Neural cell (in vitro differentiated cells): ENCODE results near the gene FBXL20. TPM values are rescaled to one million over a fixed set of nuclear protein-coding genes. Genes with fewer than 3 reads are reported as not detected.

Experiments
- H2AFZ ChIP-seq: fragments of 200-600, 300-800 bp; sonication (generic), shearing (Covaris generic); 2 replicates; pipeline ENCODE4 v1.6.0; 2014; ENCODE audit warnings: low read depth, mild to moderate bottlenecking, antibody characterized with exemption, low read length, moderate library complexity
- H3F3A ChIP-seq: fragments of 200-600 bp; shearing (Covaris generic); 2 replicates; pipeline ENCODE4 v1.6.1; 2016; ENCODE audit warnings: mild to moderate bottlenecking, moderate library complexity, mixed read lengths, antibody characterized with exemption, low read length; ENCODE audit not compliant: insufficient read depth, poor library complexity, severe bottlenecking
- H3K27ac ChIP-seq: fragments of 200-600, 300-800 bp; sonication (generic), shearing (Covaris generic); 2 replicates; pipeline ENCODE4 v1.5.1; 2014; ENCODE audit warnings: mild to moderate bottlenecking, low read length, moderate library complexity
- H3K27me3 ChIP-seq: fragments of 300-800, 200-600 bp; sonication (generic), shearing (Covaris generic); 2 replicates; pipeline ENCODE4 v1.6.0; 2014; ENCODE audit warnings: mild to moderate bottlenecking, low read depth, low read length, moderate library complexity; ENCODE audit not compliant: insufficient read depth
- H3K36me3 ChIP-seq: fragments of 300-800, 200-600 bp; sonication (generic), shearing (Covaris generic); 2 replicates; pipeline ENCODE4 v1.5.1; 2014; ENCODE audit warnings: mild to moderate bottlenecking, antibody characterized with exemption, low read length, moderate library complexity; ENCODE audit not compliant: insufficient read depth
- H3K4me2 ChIP-seq: fragments of 300-800, 200-600 bp; sonication (generic), shearing (Covaris generic); 2 replicates; pipeline ENCODE4 v1.6.0; 2014; ENCODE audit warnings: mild to moderate bottlenecking, low read length
- H3K4me3 ChIP-seq: fragments of 300-800, 200-600 bp; sonication (generic), shearing (Covaris generic); 2 replicates; pipeline ENCODE4 v1.5.1; 2014; ENCODE audit warnings: mild to moderate bottlenecking, low read length, moderate library complexity
- H3K79me2 ChIP-seq: fragments of 200-600 bp; shearing (Covaris generic); replicated peaks from 2 replicates; pipeline ENCODE4 v1.6.0; 2014; ENCODE audit warnings: mild to moderate bottlenecking, low read length, moderate library complexity; ENCODE audit not compliant: insufficient read depth
- H3K9ac ChIP-seq: fragments of 300-800, 200-600 bp; sonication (generic), shearing (Covaris generic); 2 replicates; pipeline ENCODE4 v1.6.1; 2016; ENCODE audit warnings: mild to moderate bottlenecking, low read length, mixed read lengths
- H3K9me2 ChIP-seq: fragments of 200-600 bp; shearing (Covaris generic); 2 replicates; pipeline ENCODE4 v1.6.1; 2016; ENCODE audit warnings: mild to moderate bottlenecking, low read length, mixed read lengths; ENCODE audit not compliant: insufficient read depth
- H3K9me3 ChIP-seq: fragments of 200-600, 300-800 bp; sonication (generic), shearing (Covaris generic); 2 replicates; pipeline ENCODE4 v1.6.1; 2016; ENCODE audit warnings: mild to moderate bottlenecking, mixed run types, low read length, moderate library complexity, mixed read lengths
- H4K20me1 ChIP-seq: fragments of 200-600 bp; shearing (Covaris generic); 2 replicates; pipeline ENCODE4 v1.6.1; 2016; ENCODE audit warnings: mild to moderate bottlenecking, mixed run types; ENCODE audit not compliant: insufficient read depth
- EP300 ChIP-seq: fragments of 450-650 bp; conservative IDR thresholded peaks from 2 replicates; pipeline ENCODE4 v1.6.1; 2014; ENCODE audit warnings: antibody characterized with exemption, mild to moderate bottlenecking, moderate library complexity; ENCODE audit not compliant: poor library complexity, severe bottlenecking
- EZH2 ChIP-seq: fragments of 200-600, 300-800 bp; shearing (Covaris generic), sonication (generic); IDR thresholded peaks from 2 replicates; pipeline ENCODE4 v1.6.1; 2014; ENCODE audit warnings: antibody characterized with exemption, low read length, borderline replicate concordance, mild to moderate bottlenecking; ENCODE audit not compliant: insufficient read depth, poor library complexity, severe bottlenecking
- MXI1 ChIP-seq: fragments of 450-650 bp; conservative IDR thresholded peaks from 2 replicates; pipeline ENCODE4 v1.6.1; 2014; ENCODE audit warnings: antibody characterized with exemption, mild to moderate bottlenecking; ENCODE audit not compliant: poor library complexity, severe bottlenecking
- POLR2AphosphoS5 ChIP-seq: IDR thresholded peaks from 2 replicates; pipeline ENCODE4 v1.6.1; 2012
- RAD21 ChIP-seq: fragments of 450-650 bp; conservative IDR thresholded peaks from 2 replicates; pipeline ENCODE4 v1.6.1; 2014; ENCODE audit warnings: antibody characterized with exemption, mild to moderate bottlenecking, moderate library complexity
- SMC3 ChIP-seq: fragments of 450-650 bp; conservative IDR thresholded peaks from 2 replicates; pipeline ENCODE4 v1.6.1; 2014; ENCODE audit warnings: antibody characterized with exemption, mild to moderate bottlenecking, moderate library complexity; ENCODE audit not compliant: poor library complexity
- TAF1 ChIP-seq: IDR thresholded peaks from 2 replicates; pipeline ENCODE4 v1.6.1; 2012; ENCODE audit warnings: low read depth
- polyA plus RNA-seq: library from polyadenylated mRNA; depleted of rRNA; stranded (reverse); fragments of >200 nt; gene quantifications from 2 replicates; pipeline ENCODE4 v1.2.3, GENCODE V29; 2014
- TF ChIP-seq, protein P1 (sequence below): IDR thresholded peaks from 2 replicates; pipeline ENCODE4 v1.6.1; 2012; ENCODE audit warnings: borderline replicate concordance
- TF ChIP-seq, protein P2 (sequence below): fragments of 450-650 bp; IDR thresholded peaks from 2 replicates; pipeline ENCODE4 v1.5.1; 2014; ENCODE audit warnings: antibody characterized with exemption, mild to moderate bottlenecking, moderate library complexity; ENCODE audit not compliant: poor library complexity, severe bottlenecking

The FBXL20 gene
- polyA plus RNA-seq, 1 donor from 2014 or later = 12.0 TPM

DNA sequence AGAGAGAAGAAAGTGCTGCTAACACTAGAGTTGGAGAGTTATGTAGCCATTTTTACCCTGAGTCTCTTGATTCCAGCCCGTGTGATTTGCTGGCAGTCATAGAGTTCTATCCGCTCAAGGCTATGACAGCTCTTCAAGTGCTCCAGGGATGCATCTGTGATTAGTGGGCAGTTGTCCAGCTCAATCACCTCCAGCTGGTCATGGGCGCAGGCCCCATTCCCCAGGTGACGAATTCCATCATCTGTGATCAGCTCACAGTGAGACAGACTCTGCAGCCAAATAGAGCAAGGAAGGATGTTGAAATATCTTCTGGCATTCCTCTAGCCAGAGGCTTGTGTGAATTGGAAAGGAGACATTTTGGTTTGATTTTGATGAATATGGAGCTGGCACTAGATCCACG lies 137.3 kb downstream of the FBXL20 start:
- no peak overlapping the region for H2AFZ ChIP-seq
- H3K36me3 ChIP-seq = no peaks in the 10 kb centered on the region

DNA sequence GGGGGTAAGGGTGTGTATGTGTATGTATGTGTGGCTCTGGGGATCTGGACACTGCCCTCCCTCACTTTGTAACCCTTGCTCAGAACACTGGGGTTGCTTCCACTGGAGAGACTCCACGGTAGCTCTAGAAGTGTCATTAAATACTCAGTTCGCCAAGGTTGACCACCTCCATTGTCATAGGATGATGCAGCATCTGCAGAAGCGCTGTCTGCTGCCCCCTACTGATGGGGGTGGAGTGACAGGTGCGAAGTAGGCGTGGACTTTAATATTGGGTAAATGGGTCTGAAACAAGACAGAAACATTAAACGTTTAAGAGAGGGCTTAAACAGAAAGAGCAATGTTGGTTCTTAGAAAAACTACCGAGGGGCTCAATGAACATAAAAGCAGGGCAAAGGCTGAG lies 140.1 kb downstream of the FBXL20 start:
- Histone ChIP-seq H3K79me2 (no peaks in the 10 kb centered on the region), H4K20me1 (no peaks in the 10 kb centered on the region), H3K4me3 (no peak overlapping the region), H2AFZ (no peak overlapping the region), H3K9ac (no peak overlapping the region), H3K27me3 (no peaks in the 10 kb centered on the region), H3K36me3 (peaks cover 9% of the 10 kb centered on the region), H3K9me3 (no peaks in the 10 kb centered on the region), H3K4me2 (no peak overlapping the region), H3K9me2 (no peaks in the 10 kb centered on the region), H3K27ac (no peak overlapping the region), H3F3A (no peaks in the 10 kb centered on the region)
- TF ChIP-seq RAD21 (no peak), TAF1 (no peak), EP300 (no peak), SMC3 (no peak), MXI1 (no peak), POLR2AphosphoS5 (no peak), EZH2 (no peak)
- TF ChIP-seq, protein P1, sequence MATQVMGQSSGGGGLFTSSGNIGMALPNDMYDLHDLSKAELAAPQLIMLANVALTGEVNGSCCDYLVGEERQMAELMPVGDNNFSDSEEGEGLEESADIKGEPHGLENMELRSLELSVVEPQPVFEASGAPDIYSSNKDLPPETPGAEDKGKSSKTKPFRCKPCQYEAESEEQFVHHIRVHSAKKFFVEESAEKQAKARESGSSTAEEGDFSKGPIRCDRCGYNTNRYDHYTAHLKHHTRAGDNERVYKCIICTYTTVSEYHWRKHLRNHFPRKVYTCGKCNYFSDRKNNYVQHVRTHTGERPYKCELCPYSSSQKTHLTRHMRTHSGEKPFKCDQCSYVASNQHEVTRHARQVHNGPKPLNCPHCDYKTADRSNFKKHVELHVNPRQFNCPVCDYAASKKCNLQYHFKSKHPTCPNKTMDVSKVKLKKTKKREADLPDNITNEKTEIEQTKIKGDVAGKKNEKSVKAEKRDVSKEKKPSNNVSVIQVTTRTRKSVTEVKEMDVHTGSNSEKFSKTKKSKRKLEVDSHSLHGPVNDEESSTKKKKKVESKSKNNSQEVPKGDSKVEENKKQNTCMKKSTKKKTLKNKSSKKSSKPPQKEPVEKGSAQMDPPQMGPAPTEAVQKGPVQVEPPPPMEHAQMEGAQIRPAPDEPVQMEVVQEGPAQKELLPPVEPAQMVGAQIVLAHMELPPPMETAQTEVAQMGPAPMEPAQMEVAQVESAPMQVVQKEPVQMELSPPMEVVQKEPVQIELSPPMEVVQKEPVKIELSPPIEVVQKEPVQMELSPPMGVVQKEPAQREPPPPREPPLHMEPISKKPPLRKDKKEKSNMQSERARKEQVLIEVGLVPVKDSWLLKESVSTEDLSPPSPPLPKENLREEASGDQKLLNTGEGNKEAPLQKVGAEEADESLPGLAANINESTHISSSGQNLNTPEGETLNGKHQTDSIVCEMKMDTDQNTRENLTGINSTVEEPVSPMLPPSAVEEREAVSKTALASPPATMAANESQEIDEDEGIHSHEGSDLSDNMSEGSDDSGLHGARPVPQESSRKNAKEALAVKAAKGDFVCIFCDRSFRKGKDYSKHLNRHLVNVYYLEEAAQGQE = no peak
- TF ChIP-seq, protein P2, sequence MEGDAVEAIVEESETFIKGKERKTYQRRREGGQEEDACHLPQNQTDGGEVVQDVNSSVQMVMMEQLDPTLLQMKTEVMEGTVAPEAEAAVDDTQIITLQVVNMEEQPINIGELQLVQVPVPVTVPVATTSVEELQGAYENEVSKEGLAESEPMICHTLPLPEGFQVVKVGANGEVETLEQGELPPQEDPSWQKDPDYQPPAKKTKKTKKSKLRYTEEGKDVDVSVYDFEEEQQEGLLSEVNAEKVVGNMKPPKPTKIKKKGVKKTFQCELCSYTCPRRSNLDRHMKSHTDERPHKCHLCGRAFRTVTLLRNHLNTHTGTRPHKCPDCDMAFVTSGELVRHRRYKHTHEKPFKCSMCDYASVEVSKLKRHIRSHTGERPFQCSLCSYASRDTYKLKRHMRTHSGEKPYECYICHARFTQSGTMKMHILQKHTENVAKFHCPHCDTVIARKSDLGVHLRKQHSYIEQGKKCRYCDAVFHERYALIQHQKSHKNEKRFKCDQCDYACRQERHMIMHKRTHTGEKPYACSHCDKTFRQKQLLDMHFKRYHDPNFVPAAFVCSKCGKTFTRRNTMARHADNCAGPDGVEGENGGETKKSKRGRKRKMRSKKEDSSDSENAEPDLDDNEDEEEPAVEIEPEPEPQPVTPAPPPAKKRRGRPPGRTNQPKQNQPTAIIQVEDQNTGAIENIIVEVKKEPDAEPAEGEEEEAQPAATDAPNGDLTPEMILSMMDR = no peak

More for the DNA sequence above, 137.3 kb downstream of the FBXL20 start:
- H3K79me2 ChIP-seq = no peaks in the 10 kb centered on the region
- no peak overlapping the region for H3K27ac ChIP-seq
- TF ChIP-seq TAF1 (no peak), RAD21 (no peak), EZH2 (no peak), MXI1 (no peak), EP300 (no peak), SMC3 (no peak)
- TF ChIP-seq, protein P1 = no peak
- TF ChIP-seq, protein P2 = no peak
- H3K9me3 ChIP-seq = no peaks in the 10 kb centered on the region
- no peak overlapping the region for H3K9ac ChIP-seq
- H3K27me3 ChIP-seq = no peaks in the 10 kb centered on the region
- H3K9me2 ChIP-seq = no peaks in the 10 kb centered on the region
- H4K20me1 ChIP-seq = no peaks in the 10 kb centered on the region
- H3F3A ChIP-seq = no peaks in the 10 kb centered on the region
- no peak overlapping the region for H3K4me3 ChIP-seq
- no peak overlapping the region for H3K4me2 ChIP-seq
